DND-41 (cell line): ENCODE results near the gene HOXD8.

ENCODE experiments used
- ATAC-seq: fragments of 200-7000 bp; cut with Tn5 transposase; 3 replicates; pipeline ENCODE4 v1.9.1; 2021; ENCODE audit warnings: low read depth; ENCODE audit not compliant: insufficient read depth
- DNase-seq: peaks from one replicate; pipeline ENCODE4 v3.0.0-alpha.2; 2020
- H2AFZ ChIP-seq: 2 replicates; pipeline ENCODE4 v1.6.0; 2012; ENCODE audit warnings: low read depth, low read length
- H3K27ac ChIP-seq: 2 replicates; pipeline ENCODE4 v1.5.1; 2012; ENCODE audit warnings: low read length, inconsistent platforms
- H3K27me3 ChIP-seq: fragments of 200-600 bp; sonication (generic); 2 replicates; pipeline ENCODE4 v1.6.0; 2012; ENCODE audit warnings: low read length, mild to moderate bottlenecking, inconsistent platforms; ENCODE audit not compliant: insufficient read depth, poor library complexity
- H3K36me3 ChIP-seq: 2 replicates; pipeline ENCODE4 v1.5.1; 2012; ENCODE audit warnings: low read length, inconsistent platforms; ENCODE audit not compliant: insufficient read depth
- H3K4me1 ChIP-seq: 2 replicates; pipeline ENCODE4 v1.5.1; 2012; ENCODE audit warnings: mild to moderate bottlenecking, low read length; ENCODE audit not compliant: insufficient read depth
- H3K4me2 ChIP-seq: 2 replicates; pipeline ENCODE4 v1.6.0; 2012; ENCODE audit warnings: mild to moderate bottlenecking, moderate library complexity, low read length, inconsistent platforms; ENCODE audit not compliant: insufficient read depth
- H3K4me3 ChIP-seq, 2 experiments: fragments of 200-600 bp in 1 of 2; shearing (Covaris generic) in 1 of 2; 2 replicates each; pipeline ENCODE4 v1.5.1; 2012 to 2016; ENCODE audit warnings: inconsistent platforms in 2 of 2, low read length in 2 of 2, mild to moderate bottlenecking in 2 of 2, low read depth in 1 of 2, moderate library complexity in 1 of 2
- H3K79me2 ChIP-seq: 2 replicates; pipeline ENCODE4 v1.6.0; 2012; ENCODE audit warnings: low read length, inconsistent platforms; ENCODE audit not compliant: insufficient read depth
- H3K9ac ChIP-seq: 2 replicates; pipeline ENCODE4 v1.6.0; 2012; ENCODE audit warnings: low read depth, mild to moderate bottlenecking, inconsistent platforms, low read length, moderate library complexity
- H3K9me3 ChIP-seq: 2 replicates; pipeline ENCODE4 v1.5.1; 2012; ENCODE audit warnings: low read length, moderate library complexity, mild to moderate bottlenecking, inconsistent platforms; ENCODE audit not compliant: insufficient read depth, severe bottlenecking
- H4K20me1 ChIP-seq: 2 replicates; pipeline ENCODE4 v1.6.0; 2012; ENCODE audit warnings: low read length; ENCODE audit not compliant: insufficient read depth
- CTCF ChIP-seq: IDR thresholded peaks from 2 replicates; pipeline ENCODE4 v1.5.1; 2012; ENCODE audit warnings: borderline replicate concordance, low read length, moderate library complexity, mild to moderate bottlenecking; ENCODE audit not compliant: poor library complexity, severe bottlenecking; ENCODE audit errors: extremely low read depth
- EZH2 ChIP-seq: IDR thresholded peaks from 3 replicates; pipeline ENCODE4 v1.6.1; 2012; ENCODE audit warnings: borderline replicate concordance, low read depth, mild to moderate bottlenecking, moderate library complexity, low read length, inconsistent platforms; ENCODE audit not compliant: severe bottlenecking

Gene HOXD8

DNA sequence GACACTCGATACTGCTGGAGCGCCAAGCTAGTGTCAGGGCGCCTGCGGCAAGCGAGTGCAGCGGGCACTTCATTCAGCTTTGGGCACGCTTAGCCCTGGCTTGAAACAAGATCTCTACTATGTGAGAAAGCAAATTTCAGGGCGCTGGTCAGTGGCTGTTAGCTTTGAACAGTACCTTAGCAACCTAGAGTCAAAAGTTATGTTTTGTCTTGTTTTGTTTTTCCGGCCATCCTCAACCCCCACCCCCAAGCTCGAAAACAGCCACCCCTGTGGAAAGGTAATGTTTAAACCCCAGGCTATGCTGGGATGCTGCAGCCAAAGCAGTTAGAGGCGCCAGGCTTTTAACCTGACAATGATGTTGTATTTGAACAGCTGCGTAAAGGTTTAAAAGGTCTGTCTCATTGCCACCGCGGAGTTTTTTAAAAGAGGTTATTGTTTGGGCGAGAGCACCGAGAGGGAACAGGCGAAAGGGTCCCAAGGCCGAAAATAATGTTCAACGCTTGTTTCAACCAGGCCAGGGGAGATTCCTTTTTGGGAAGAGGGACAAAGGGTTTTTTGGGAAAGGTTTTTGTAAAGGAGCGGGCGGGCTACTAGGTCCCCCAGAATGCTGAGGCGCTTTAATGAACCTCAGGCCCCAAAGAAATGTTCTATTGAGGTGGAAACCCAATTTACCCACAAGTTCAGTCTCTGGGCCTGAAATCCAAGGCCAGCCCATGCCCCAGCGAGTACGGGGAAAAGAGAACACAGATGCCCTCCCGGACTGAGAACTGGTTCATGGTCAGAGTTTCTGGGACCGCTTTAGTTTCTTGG is 15.2 kb upstream of the HOXD8 start:
- H3K36me3 ChIP-seq, result no peaks in the 10 kb centered on the region
- H3K9me3 ChIP-seq, result no peaks in the 10 kb centered on the region
- no peak overlapping the region for H3K9ac ChIP-seq
- DNase-seq, result no peak
- no peak overlapping the region for H3K4me2 ChIP-seq
- H3K27ac ChIP-seq, result no peak overlapping the region
- H3K4me1 ChIP-seq, result no peaks in the 10 kb centered on the region
- H3K79me2 ChIP-seq, result no peaks in the 10 kb centered on the region
- no peak overlapping the region for H2AFZ ChIP-seq
- ATAC-seq, result no peak
- TF ChIP-seq EZH2, result no peak
- TF ChIP-seq CTCF, result no peak
- H3K4me3 ChIP-seq, result no peak overlapping the region
- H4K20me1 ChIP-seq, result no peaks in the 10 kb centered on the region
- no peaks in the 10 kb centered on the region for H3K27me3 ChIP-seq

- Histone ChIP-seq H3K27me3 (no peaks in the 10 kb centered on the region), H3K9ac (no peak overlapping the region), H3K27ac (no peak overlapping the region), H3K4me3 (no peak overlapping the region), H3K36me3 (no peaks in the 10 kb centered on the region), H3K9me3 (no peaks in the 10 kb centered on the region), H3K79me2 (no peaks in the 10 kb centered on the region), H3K4me2 (no peak overlapping the region), H2AFZ (no peak overlapping the region), H3K4me1 (no peaks in the 10 kb centered on the region), H4K20me1 (no peaks in the 10 kb centered on the region)
- DNase-seq (no peak), ATAC-seq (no peak)
- TF ChIP-seq CTCF, result no peak
- TF ChIP-seq EZH2, result no peak
Observed at GRCh38 chr2:176114930-176115625, 14.4 kb upstream of the HOXD8 start.

DNA sequence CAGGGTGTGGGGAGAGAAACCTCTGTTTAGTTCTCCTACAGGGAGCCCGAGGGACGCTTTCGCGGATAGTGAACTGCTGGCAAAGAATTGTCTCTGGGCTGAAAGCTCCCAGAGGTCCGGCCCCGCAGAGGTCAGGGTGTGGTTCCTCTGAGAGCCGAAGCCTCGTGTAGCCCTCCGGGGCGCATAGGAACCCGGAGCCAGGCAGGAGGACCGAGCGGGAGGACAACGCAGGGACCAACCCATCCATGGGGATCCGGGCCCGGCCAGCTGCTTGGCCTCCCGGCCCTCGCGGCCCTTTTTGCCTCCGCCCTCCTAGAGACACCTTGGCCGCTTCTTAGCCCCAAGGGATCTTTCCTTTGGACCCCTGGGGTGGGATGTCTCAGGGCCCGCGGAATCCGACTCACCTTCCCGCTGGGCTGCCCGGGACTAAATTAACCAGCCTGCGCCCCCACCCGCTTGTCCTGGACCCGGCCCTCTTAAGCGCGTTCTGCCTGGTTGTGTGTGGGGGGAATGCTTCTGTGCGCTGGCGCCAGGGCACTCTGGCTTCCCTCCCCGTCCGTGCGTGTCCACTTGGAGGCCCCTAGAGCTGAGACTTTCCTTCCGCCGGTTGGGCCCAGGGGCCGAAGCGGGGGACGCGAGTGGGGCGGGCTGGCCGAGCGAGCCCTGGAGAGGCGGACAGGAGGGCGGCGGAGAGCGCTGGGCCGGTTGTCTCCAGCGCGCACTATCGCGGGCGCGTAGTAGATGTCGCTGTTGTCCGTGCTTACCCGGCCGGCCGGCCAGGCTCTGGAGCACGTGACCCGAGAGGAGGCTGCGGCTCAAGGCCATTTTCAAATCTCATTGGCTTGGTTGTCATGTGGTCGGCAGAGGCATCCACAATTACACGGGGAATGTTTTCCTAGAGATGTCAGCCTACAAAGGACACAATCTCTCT is 13.4 kb upstream of the HOXD8 start, which contains the start of gene HOXD10:
HOXD10 (plus strand) TSS at position 896 of the 931 bp plus-strand sequence. CDS start 56 bp downstream, outside the sequence.
- TF ChIP-seq CTCF (no peak), EZH2 (no peak)
- Histone ChIP-seq H3K9ac (no peak within 1 kb of the TSS), H3K27ac (no peak within 1 kb of the TSS), H3K4me2 (no peak within 1 kb of the TSS), H2AFZ (no peak within 1 kb of the TSS), H3K27me3 (no peaks in the 10 kb centered on the region), H3K79me2 (no peaks in the 10 kb centered on the region), H4K20me1 (no peaks in the 10 kb centered on the region), H3K36me3 (no peaks in the 10 kb centered on the region), H3K9me3 (no peaks in the 10 kb centered on the region), H3K4me1 (no peaks in the 10 kb centered on the region), H3K4me3 (no peak within 1 kb of the TSS)
- ATAC-seq (no peak), DNase-seq (no peak)
